ENCODE measurements around the gene SDCCAG8.

SDCCAG8 gene

GRCh38 chr1:243256590-243256989 lies 749 bp downstream of the SDCCAG8 start:
- Mint-ChIP-seq H3K4me3 (peak overlapping the region; percentile 91 to 94 (median 93)), H3K27me3 (ENCODE audit: low read depth) (no peaks in the 10 kb centered on the region), H3K4me1 (peaks cover 18% of the 10 kb centered on the region), H3K9me3 (no peaks in the 10 kb centered on the region), H3K27ac (peak overlapping the region; percentile 99 to 100 (median 99)), H3K36me3 (ENCODE audit: low read depth) (peaks cover 4% of the 10 kb centered on the region)
- no peak for TF ChIP-seq CTCF (IDR thresholded peaks at IDR 0.05; ENCODE audit: unreplicated experiment in 3 of 3)

- Mint-ChIP-seq H3K9me3 (no peaks in the 10 kb centered on the region), H3K4me1 (peaks cover 12% of the 10 kb centered on the region), H3K27me3 (ENCODE audit: low read depth) (no peaks in the 10 kb centered on the region), H3K36me3 (ENCODE audit: low read depth) (no peaks in the 10 kb centered on the region), H3K4me3 (peak overlapping the region; percentile 44 to 94 (median 93)), H3K27ac (no peak overlapping the region)
- no peak for TF ChIP-seq CTCF (IDR thresholded peaks at IDR 0.05; ENCODE audit: unreplicated experiment in 3 of 3)
These were observed 1.3 kb downstream of the SDCCAG8 start for GRCh38 chr1:243257189-243257588.

- TF ChIP-seq CTCF (IDR thresholded peaks at IDR 0.05; ENCODE audit: unreplicated experiment in 3 of 3): no peak
- peaks cover 2% of the 10 kb centered on the region for H3K4me1 Mint-ChIP-seq
- peak overlapping the region in 1 of 3 experiments; percentile 29 for H3K4me3 Mint-ChIP-seq
- H3K36me3 Mint-ChIP-seq (ENCODE audit: low read depth): no peaks in the 10 kb centered on the region
- no peaks in the 10 kb centered on the region for H3K27me3 Mint-ChIP-seq (ENCODE audit: low read depth)
- no peak overlapping the region for H3K27ac Mint-ChIP-seq
- no peaks in the 10 kb centered on the region for H3K9me3 Mint-ChIP-seq
These were observed 2.9 kb downstream of the SDCCAG8 start for GRCh38 chr1:243258731-243259130.

GRCh38 chr1:243260221-243260880 lies 4.5 kb downstream of the SDCCAG8 start:
- no peaks in the 10 kb centered on the region for H3K36me3 Mint-ChIP-seq (ENCODE audit: low read depth)
- TF ChIP-seq CTCF (IDR thresholded peaks at IDR 0.05; ENCODE audit: unreplicated experiment in 3 of 3): no peak
- H3K4me1 Mint-ChIP-seq: peaks cover 12% of the 10 kb centered on the region
- no peaks in the 10 kb centered on the region for H3K27me3 Mint-ChIP-seq (ENCODE audit: low read depth)
- H3K27ac Mint-ChIP-seq: no peak overlapping the region
- H3K9me3 Mint-ChIP-seq: no peaks in the 10 kb centered on the region
- no peak overlapping the region for H3K4me3 Mint-ChIP-seq

GRCh38 chr1:243261390-243261789 lies 5.5 kb downstream of the SDCCAG8 start:
- Mint-ChIP-seq H3K9me3 (no peaks in the 10 kb centered on the region), H3K4me1 (peaks cover 12% of the 10 kb centered on the region), H3K27me3 (ENCODE audit: low read depth) (no peaks in the 10 kb centered on the region), H3K36me3 (ENCODE audit: low read depth) (no peaks in the 10 kb centered on the region), H3K27ac (peak overlapping the region in 1 of 3 experiments; percentile 17), H3K4me3 (no peak overlapping the region)
- TF ChIP-seq CTCF (IDR thresholded peaks at IDR 0.05; ENCODE audit: unreplicated experiment in 3 of 3): no peak

GRCh38 chr1:243264717-243265116 lies 8.9 kb downstream of the SDCCAG8 start:
- H3K27me3 Mint-ChIP-seq (ENCODE audit: low read depth): no peaks in the 10 kb centered on the region
- TF ChIP-seq CTCF (IDR thresholded peaks at IDR 0.05; ENCODE audit: unreplicated experiment in 3 of 3): no peak
- H3K4me3 Mint-ChIP-seq: no peak overlapping the region
- peak overlapping the region; percentile 14 to 64 (median 50) for H3K27ac Mint-ChIP-seq
- H3K36me3 Mint-ChIP-seq (ENCODE audit: low read depth): peaks cover 8% of the 10 kb centered on the region
- H3K4me1 Mint-ChIP-seq: peaks cover 28% of the 10 kb centered on the region
- no peaks in the 10 kb centered on the region for H3K9me3 Mint-ChIP-seq

Measured in nephron (organoid).